ENCODE measurements around the gene PCDHGA1.

GRCh38 chr5:141465351-141465750 is 135.0 kb downstream of the PCDHGA1 start:
- no peak for TF ChIP-seq CTCF (IDR thresholded peaks at IDR 0.05; ENCODE audit: poor library complexity)
- TF ChIP-seq EZH2 (IDR thresholded peaks at IDR 0.05; ENCODE audit: borderline replicate concordance) = no peak

All from hepatocyte (in vitro differentiated cells).